ENCODE results near the gene FBXO24. TPM values are rescaled to one million over a fixed set of nuclear protein-coding genes. Genes with fewer than 3 reads are reported as not detected.
"Not testable (repeated sequence)": the region's sequence is repeated elsewhere in the genome, so short reads cannot be mapped to it uniquely, and the experiment has no call there.

The FBXO24 gene, protein sequence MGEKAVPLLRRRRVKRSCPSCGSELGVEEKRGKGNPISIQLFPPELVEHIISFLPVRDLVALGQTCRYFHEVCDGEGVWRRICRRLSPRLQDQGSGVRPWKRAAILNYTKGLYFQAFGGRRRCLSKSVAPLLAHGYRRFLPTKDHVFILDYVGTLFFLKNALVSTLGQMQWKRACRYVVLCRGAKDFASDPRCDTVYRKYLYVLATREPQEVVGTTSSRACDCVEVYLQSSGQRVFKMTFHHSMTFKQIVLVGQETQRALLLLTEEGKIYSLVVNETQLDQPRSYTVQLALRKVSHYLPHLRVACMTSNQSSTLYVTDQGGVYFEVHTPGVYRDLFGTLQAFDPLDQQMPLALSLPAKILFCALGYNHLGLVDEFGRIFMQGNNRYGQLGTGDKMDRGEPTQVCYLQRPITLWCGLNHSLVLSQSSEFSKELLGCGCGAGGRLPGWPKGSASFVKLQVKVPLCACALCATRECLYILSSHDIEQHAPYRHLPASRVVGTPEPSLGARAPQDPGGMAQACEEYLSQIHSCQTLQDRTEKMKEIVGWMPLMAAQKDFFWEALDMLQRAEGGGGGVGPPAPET
- 3.0 TPM for polyA plus RNA-seq (2012; ENCODE audit: insufficient read depth, insufficient read length, low read depth)

DNA sequence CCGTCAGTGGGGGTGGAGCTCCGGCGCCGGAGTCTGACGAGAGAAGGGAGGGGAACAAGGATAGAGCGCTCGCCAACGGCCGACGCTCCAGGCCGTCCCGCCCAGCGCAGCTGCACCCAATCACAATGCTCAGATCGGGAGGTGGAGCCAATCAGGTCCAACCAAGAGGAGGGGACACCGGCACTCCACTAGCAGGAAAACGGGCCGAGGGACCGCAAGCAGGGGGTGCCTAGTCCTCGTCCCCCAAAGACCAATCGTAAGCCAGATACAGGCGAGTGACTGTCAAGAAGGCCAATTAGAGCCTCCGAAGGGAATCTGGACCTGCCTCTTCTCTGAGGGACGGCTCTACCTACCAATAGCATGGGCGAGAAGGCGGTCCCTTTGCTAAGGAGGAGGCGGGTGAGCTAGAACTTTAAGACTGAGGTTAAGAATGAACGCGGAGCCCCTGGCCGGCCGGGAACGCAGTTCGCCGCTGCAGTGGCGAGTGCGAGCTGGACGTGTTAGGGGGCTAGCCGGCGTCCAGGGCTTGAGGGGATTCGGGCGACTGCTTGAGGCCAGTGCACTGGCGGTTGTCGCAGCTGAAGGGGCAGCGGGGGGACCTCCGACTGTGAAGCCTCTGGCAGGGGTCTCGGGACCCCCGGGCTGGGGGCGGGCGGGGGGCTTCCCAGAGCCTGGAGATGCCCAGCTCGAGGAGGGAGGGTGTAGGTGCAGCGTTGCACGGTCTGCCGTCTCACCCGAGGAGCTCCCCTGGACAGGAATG lies at the start of gene FBXO24:
Gene FBXO24, plus strand, starts transcription at position 63 of the 760 bp plus-strand sequence. Its CDS starts 298 bp downstream, at position 361.
- Histone ChIP-seq H3K27me3 (no peaks in the 10 kb centered on the region), H3K9me3 (no peaks in the 10 kb centered on the region), H3K4me1 (peaks cover 10% of the 10 kb centered on the region), H3K36me3 (peaks cover 2% of the 10 kb centered on the region), H3K4me3 (ENCODE audit: low read depth, low read length) (peak within 1 kb of the TSS; percentile 79)
- peak; percentile 100 for DNase-seq
- TF ChIP-seq, protein P1, sequence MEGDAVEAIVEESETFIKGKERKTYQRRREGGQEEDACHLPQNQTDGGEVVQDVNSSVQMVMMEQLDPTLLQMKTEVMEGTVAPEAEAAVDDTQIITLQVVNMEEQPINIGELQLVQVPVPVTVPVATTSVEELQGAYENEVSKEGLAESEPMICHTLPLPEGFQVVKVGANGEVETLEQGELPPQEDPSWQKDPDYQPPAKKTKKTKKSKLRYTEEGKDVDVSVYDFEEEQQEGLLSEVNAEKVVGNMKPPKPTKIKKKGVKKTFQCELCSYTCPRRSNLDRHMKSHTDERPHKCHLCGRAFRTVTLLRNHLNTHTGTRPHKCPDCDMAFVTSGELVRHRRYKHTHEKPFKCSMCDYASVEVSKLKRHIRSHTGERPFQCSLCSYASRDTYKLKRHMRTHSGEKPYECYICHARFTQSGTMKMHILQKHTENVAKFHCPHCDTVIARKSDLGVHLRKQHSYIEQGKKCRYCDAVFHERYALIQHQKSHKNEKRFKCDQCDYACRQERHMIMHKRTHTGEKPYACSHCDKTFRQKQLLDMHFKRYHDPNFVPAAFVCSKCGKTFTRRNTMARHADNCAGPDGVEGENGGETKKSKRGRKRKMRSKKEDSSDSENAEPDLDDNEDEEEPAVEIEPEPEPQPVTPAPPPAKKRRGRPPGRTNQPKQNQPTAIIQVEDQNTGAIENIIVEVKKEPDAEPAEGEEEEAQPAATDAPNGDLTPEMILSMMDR (IDR thresholded peaks at IDR 0.05; ENCODE audit: low read depth, low read length), result no peak

DNA sequence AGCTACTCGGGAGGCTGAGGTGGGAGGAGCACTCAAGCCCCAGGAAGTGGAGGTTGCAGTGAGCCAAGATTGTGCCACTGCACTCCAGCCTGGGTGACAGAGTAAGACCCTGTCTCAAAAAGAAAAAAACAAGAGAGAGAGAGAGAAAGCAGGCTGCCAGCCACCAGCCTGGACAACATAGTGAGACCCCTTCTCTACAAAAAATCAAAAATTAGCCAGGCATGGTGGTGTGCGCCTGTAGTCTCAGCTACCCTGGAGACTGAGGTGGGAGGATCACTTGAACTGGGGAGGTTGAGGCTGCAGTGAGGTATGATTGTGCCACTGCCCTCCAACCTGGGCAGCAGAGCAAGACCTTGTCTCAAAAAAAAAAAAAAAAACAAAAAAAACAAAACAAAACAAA lies 49.4 kb upstream of the FBXO24 start:
- H3K9me3 ChIP-seq; DNase-seq; H3K4me1 ChIP-seq; H3K36me3 ChIP-seq; H3K4me3 ChIP-seq (ENCODE audit: low read depth, low read length); H3K27me3 ChIP-seq: not testable (repeated sequence)

DNA sequence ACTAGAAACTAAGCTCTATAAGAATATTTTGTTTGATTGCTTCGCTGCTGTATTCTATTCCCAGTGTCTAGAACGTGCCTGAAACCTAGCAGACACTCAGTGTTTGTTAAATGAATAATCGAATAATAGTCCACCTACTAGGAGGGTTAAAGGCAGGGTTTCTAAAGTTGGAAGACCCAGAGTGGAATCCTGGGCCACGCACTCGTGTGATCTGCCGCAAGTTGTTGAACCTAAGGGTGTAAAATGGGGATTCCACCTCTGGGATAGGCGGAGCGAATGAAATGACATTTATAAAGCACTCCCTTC lies 47.8 kb upstream of the FBXO24 start:
- H3K4me1 ChIP-seq, result no peaks in the 10 kb centered on the region
- peak overlapping the region; percentile 65 for H3K4me3 ChIP-seq (ENCODE audit: low read depth, low read length)
- TF ChIP-seq, protein P1 (IDR thresholded peaks at IDR 0.05; ENCODE audit: low read depth, low read length), result no peak
- no peak for DNase-seq
- no peaks in the 10 kb centered on the region for H3K36me3 ChIP-seq
- no peaks in the 10 kb centered on the region for H3K27me3 ChIP-seq
- H3K9me3 ChIP-seq, result no peaks in the 10 kb centered on the region

DNA sequence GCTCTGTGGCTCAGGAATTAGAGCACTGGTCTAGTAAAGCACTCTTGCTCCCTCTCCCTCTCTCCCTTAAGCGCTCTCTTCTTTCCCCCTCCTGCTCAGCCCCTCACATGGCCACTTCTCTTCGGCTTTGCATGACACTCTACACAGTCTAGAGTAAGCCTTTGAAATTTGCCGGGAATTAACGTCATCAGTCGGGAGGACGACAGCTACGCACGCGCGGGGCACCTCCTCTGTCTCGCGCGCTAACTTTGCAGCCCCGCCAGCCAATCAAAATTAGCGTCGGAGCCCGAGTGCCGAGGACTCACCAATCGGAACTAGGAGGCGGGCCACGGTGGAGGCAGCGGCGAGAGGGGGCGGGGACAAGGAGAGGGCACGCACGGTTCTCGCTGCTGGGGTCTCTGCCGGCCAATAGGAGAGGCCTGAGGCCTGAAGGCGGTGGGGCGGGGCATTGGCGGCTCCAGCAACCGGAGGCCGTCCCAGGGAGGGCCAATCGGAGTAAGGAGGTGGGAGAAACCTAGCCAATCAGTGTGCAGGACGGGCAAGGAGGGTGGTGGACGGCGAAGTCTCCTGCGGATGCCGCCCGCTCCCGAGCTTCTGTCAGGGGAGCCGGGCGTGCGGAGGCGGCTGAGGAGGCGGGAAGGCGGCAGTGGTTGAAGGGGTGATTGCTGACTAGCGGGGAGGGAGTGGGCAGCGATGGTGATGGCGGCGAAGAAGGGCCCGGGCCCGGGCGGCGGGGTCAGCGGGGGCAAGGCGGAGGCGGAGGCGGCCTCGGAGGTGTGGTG lies 47.3 kb upstream of the FBXO24 start, which contains the start of gene AGFG2:
Gene AGFG2, plus strand, starts transcription at position 550 of the 782 bp plus-strand sequence. Its CDS starts 144 bp downstream, at position 694.
- TF ChIP-seq, protein P1 (IDR thresholded peaks at IDR 0.05; ENCODE audit: low read depth, low read length), result no peak

DNA sequence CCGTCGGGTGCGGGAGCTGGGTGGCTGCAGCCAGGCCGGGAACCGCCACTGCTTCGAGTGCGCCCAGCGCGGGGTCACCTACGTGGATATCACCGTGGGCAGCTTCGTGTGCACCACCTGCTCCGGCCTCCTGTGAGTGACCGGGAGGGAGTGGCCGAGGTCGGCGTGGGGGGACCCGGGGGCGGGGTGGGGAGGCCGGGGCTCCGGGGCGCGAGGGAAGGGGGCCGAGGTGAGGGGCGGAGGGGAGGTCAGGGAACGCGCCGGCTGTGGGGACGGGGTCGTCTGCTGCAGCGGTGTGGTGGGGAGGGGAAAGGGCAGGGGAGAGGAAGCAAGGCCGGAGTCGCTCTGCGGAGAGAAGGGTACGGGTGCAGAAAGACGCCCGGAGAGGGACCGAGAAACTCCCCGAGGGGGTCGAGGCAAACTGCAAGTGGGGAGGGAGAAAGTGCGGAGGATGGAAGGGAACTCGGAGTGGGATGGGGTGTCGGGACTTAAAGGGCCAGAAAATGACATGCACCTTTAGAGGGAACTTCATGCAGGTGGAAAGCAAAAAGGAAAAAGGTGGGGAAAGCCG lies 46.6 kb upstream of the FBXO24 start:
- DNase-seq, result peak; percentile 22

More for the DNA sequence above, 47.3 kb upstream of the FBXO24 start, which contains the start of gene AGFG2:
- Histone ChIP-seq H3K9me3 (no peaks in the 10 kb centered on the region), H3K4me3 (ENCODE audit: low read depth, low read length) (peak within 1 kb of the TSS; percentile 73), H3K27me3 (no peaks in the 10 kb centered on the region), H3K36me3 (no peaks in the 10 kb centered on the region), H3K4me1 (no peaks in the 10 kb centered on the region)
- peak; percentile 100 for DNase-seq

More for the DNA sequence above, 46.6 kb upstream of the FBXO24 start:
- Histone ChIP-seq H3K36me3 (no peaks in the 10 kb centered on the region), H3K9me3 (no peaks in the 10 kb centered on the region), H3K27me3 (no peaks in the 10 kb centered on the region), H3K4me3 (ENCODE audit: low read depth, low read length) (peak overlapping the region; percentile 73), H3K4me1 (no peaks in the 10 kb centered on the region)
- TF ChIP-seq, protein P1 (IDR thresholded peaks at IDR 0.05; ENCODE audit: low read depth, low read length), result no peak
